Activated naive CD8-positive, alpha-beta T cell (primary cell): Measurements from ENCODE around the gene APEX1.
A peak's percentile ranks its signal among the peaks of the same experiment; 100 is the strongest.
"Not testable (repeated sequence)": the region's sequence is repeated elsewhere in the genome, so short reads cannot be mapped to it uniquely, and the experiment has no call there.

ENCODE experiments used
- H3K27ac Mint-ChIP-seq: one replicate; pipeline ENCODE4 v1.8.0; 2021; ENCODE audit warnings: mixed read lengths
- H3K27me3 Mint-ChIP-seq: one replicate; pipeline ENCODE4 v1.8.0; 2021; ENCODE audit warnings: mixed read lengths
- H3K36me3 Mint-ChIP-seq: one replicate; pipeline ENCODE4 v1.8.0; 2021; ENCODE audit warnings: mixed read lengths
- H3K4me1 Mint-ChIP-seq: one replicate; pipeline ENCODE4 v1.8.0; 2021; ENCODE audit warnings: low read depth, mixed read lengths
- H3K4me3 Mint-ChIP-seq: one replicate; pipeline ENCODE4 v1.8.0; 2021; ENCODE audit warnings: mild to moderate bottlenecking, mixed read lengths
- H3K9me3 Mint-ChIP-seq: one replicate; pipeline ENCODE4 v1.8.0; 2021; ENCODE audit warnings: low read depth, mixed read lengths

Gene APEX1

DNA sequence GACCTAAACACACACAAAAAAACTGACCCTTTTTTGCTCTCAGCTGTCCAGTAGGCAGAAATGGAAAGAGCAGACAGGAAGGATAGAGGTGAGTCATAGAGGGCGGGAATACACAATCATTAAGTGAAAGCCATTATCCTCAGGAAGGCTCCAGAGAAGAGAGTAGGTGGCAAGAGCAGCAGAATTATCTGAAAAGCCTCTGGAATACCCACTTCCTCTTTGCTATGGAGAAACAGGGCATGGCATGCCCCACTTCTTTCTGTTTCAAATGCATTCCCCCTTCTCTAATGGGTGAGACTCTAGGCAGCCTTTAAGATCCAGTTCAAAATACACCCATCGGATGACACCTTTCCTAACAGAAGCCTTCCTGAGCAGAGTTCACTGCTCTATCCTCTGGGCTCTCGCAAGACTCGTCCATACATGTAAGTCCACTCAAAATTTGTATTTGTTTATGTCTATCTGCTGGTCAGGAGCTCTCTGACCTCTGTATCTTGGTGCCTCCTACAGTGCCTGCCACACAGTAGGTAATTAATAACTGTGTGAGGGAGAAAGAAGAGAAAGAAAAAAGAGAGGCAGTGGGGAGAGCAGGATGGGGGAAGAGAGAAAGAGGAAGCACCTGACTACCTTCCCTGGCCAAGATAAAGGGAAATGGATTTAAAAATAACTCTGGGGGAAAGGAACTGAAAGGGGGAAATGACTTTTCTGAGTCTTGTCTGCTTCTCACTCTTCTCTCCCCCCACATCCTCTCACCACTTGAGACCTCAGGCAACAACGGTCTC lies 27.6 kb upstream of the APEX1 start:
- peaks cover 38% of the 10 kb centered on the region for H3K4me1 Mint-ChIP-seq
- H3K9me3 Mint-ChIP-seq, result no peaks in the 10 kb centered on the region
- no peaks in the 10 kb centered on the region for H3K27me3 Mint-ChIP-seq
- H3K27ac Mint-ChIP-seq, result peak overlapping the region; percentile 86
- H3K4me3 Mint-ChIP-seq, result peak overlapping the region; percentile 65
- H3K36me3 Mint-ChIP-seq, result no peaks in the 10 kb centered on the region

DNA sequence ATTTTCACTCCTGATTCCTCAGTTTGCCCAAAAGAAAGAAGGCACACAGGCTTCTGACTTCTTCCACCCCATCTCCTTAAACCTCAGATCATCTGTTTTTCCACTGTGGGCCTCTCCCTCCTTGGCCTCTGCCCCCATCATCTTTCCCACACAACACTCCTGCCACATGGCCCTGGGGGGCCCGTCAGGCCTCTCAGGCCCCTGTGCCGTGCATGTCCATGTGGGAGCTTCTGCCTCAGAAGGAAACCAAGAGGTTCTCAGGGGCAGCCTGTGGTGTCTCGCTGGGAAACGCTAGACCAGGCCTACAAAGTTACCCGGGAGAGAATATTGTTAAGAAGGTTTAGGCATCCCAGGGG lies 27.0 kb upstream of the APEX1 start:
- Mint-ChIP-seq H3K4me3 (peak overlapping the region; percentile 65), H3K27me3 (no peaks in the 10 kb centered on the region), H3K4me1 (peaks cover 38% of the 10 kb centered on the region), H3K9me3 (no peaks in the 10 kb centered on the region), H3K27ac (peak overlapping the region; percentile 86), H3K36me3 (no peaks in the 10 kb centered on the region)

DNA sequence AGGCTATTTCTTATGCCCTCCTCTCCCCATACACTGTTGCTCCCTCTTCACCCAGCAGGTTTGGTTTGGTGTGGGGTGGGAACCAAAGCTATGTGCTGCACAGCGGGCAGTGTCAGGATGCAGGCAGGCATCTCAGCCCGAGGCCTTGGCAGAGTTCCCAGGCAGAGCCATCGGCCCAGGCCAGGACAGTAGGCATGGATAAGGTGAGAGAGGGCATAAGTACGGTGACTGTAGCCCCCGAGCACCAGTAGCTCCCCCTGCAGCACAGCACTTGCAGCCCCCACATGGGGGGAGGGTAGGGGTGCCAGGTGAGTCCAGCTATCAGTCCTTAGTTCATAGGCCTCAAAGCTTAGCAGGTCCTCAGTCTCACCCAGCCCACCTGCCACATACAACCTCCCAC lies 26.2 kb upstream of the APEX1 start:
- H3K27me3 Mint-ChIP-seq, result no peaks in the 10 kb centered on the region
- H3K4me1 Mint-ChIP-seq, result peaks cover 38% of the 10 kb centered on the region
- peak overlapping the region; percentile 65 for H3K4me3 Mint-ChIP-seq
- H3K9me3 Mint-ChIP-seq, result no peaks in the 10 kb centered on the region
- H3K36me3 Mint-ChIP-seq, result no peaks in the 10 kb centered on the region
- H3K27ac Mint-ChIP-seq, result peak overlapping the region; percentile 86

DNA sequence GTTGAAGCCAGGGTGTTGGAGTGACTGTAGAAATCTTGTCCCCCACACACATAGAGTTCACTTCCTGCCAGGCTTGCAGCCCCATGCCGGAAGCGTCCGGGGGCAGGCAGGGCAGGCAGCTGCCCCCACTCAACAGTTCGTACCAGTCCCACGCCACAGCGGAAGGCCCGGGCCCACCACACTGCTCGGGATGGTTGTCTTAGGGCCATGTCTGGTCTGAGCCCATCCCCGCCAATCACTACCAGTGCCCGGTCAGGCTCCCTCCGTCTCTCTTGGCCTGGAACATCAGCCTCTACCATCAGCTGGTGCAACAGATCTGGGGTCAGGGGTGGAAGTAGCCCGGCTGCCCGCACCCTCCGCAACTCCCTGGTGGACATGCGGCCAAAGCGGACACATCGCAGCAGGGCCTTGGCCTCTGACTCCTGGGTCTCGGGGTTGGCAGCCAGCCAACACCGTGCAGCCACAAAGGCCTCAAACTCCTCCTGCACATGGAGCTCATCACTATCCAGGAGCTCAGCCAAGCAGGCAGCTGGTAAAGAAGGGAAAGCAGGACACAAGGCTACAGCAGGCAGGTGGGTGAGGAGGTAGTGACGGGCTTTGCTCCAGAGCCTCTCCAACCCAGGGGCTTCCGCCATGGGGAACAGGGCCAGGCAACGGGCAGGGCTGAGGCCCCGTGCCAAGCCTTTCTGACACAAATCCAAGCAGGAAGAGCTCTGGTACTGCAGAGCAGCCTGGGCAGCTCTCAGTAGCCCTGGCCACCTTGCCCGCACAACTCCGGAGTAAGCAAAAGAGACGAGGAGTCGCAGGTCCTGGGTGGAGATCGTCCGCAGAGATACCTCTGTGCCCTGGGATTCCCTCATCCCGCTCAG lies 25.0 kb upstream of the APEX1 start:
- H3K9me3 Mint-ChIP-seq, result no peaks in the 10 kb centered on the region
- H3K36me3 Mint-ChIP-seq, result no peaks in the 10 kb centered on the region
- peaks cover 38% of the 10 kb centered on the region for H3K4me1 Mint-ChIP-seq
- H3K27me3 Mint-ChIP-seq, result no peaks in the 10 kb centered on the region
- H3K27ac Mint-ChIP-seq, result peak overlapping the region; percentile 86
- H3K4me3 Mint-ChIP-seq, result peak overlapping the region; percentile 46

DNA sequence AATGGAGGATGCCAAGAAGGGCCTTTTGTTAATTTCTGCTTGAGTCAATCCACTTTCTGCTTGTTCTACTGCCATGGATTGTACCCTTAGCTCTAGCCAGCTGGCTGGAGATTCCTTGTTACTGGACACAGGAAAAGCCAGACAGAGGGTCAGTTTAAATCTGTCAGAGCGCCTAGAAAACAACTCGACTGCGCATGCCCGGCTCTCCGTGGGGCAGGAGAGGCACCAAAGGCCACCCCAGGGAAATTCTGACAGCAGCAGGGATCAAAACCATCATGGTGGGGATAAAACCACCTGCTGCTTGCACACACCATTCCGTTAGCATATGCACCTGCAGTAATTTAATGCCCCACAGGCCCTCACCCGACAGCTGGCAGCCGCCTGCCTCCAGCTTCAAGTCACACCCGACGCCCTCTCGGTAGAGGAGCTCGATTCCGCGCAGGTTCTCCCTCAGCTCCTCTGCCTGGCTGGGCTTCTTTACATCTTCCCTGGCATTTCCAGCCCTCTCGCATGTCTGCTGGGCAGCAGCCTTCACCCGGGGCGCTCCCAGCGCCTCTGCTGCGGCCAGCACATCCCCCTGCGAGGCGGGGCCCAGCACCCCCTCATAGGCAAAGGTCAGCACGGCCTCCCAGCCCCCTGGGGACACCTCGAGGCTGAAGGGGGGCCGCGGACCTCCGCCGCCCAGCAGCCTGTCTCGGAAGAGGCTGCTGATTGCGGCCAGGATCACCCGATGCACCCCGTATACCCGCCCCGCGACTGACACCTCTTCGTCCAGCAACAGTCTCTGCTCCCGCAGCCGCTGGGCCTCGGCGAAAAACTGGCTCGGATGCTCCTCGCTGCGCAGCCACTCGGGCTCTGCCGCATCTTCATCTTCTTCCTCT lies 20.1 kb upstream of the APEX1 start:
- Mint-ChIP-seq H3K27ac (no peak overlapping the region), H3K36me3 (no peaks in the 10 kb centered on the region), H3K4me3 (no peak overlapping the region), H3K27me3 (no peaks in the 10 kb centered on the region), H3K4me1 (peaks cover 10% of the 10 kb centered on the region), H3K9me3 (no peaks in the 10 kb centered on the region)

DNA sequence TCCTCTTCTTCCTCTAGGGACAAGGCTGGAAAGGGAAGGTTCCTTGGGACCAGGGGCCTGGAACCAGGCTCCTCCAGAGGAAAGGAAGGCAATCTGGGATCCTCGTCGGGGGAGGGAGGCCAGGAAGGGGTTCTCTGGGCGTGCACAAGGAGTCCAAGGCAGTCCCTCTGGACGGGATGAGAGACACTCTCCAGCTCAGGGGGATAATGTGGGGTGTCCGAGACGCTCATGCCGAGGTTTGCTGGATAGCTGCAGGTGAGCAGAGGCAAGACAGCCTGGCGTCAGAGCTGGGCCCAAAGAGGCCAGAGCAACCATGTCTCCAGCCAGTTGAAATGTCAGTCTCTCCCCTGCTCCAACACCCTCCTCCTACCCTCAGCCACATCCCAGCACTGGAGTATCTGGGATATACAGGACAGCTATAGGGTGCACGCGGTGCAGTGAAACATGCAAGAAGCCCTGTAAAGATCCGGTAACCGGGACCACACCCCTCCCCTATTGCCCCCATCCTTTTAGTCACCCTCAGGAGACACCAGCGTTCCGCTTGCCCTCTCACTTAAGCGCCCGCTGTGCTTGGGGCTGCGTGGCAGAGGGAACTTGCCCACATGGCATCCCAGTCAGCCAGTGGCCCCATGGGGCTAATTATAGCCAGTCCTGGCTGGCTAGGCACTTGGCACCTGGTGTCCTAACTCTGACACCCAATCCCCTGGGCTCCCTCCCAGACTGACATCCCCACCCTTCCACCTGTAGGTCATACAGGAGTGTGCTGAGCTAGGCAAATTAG lies 19.3 kb upstream of the APEX1 start, which contains the start of gene KLHL33:
Gene KLHL33 (minus strand): TSS at position 585 of the 781 bp plus-strand sequence. CDS start 355 bp downstream, at position 230.
- Mint-ChIP-seq H3K36me3 (no peaks in the 10 kb centered on the region), H3K27ac (no peak within 1 kb of the TSS), H3K4me1 (peaks cover 15% of the 10 kb centered on the region), H3K9me3 (no peaks in the 10 kb centered on the region), H3K4me3 (no peak within 1 kb of the TSS), H3K27me3 (no peaks in the 10 kb centered on the region)

DNA sequence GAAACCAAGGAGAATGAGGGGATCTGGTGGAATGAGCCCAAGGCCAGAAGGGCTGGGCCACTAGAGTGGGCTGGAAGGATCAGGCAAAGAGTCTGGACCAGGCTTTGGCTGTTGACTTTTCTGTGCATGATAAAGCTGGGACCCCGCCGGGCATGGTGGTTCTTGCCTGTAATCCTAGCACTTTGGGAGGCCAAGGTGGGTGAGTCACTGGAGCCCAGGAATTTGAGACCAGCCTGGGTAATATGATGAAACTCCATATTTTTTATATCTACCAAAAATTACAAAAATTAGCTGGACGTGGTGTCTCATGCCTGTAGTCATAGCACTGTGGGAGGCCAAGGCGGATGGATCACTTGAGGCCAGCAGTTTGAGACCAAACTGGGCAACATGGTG lies 18.7 kb upstream of the APEX1 start:
- H3K4me1 Mint-ChIP-seq, result peaks cover 19% of the 10 kb centered on the region
- no peaks in the 10 kb centered on the region for H3K36me3 Mint-ChIP-seq
- H3K4me3 Mint-ChIP-seq, result no peak overlapping the region
- H3K27ac Mint-ChIP-seq, result no peak overlapping the region
- no peaks in the 10 kb centered on the region for H3K9me3 Mint-ChIP-seq
- no peaks in the 10 kb centered on the region for H3K27me3 Mint-ChIP-seq

DNA sequence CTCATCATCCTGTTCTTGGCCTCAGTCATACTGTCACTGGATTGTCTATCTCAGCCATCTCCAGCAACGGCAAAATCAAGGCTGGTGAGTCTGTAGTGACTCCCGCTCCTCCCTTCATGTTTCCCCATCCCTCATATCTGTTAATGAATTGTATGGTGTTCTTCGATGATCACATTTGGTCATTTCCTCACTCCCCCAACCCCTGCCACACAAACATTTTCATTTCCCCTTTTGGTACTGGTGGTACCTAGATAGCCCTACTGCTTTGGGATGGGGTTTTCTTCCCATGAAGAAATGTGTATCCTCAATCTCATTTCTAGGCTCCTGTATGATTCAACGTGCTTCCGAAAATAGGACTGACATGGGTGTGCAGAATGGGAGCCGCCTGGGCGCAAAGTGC lies 16.4 kb upstream of the APEX1 start:
- peaks cover 4% of the 10 kb centered on the region for H3K36me3 Mint-ChIP-seq
- no peaks in the 10 kb centered on the region for H3K9me3 Mint-ChIP-seq
- H3K27me3 Mint-ChIP-seq, result no peaks in the 10 kb centered on the region
- H3K4me1 Mint-ChIP-seq, result peaks cover 29% of the 10 kb centered on the region
- no peak overlapping the region for H3K4me3 Mint-ChIP-seq
- H3K27ac Mint-ChIP-seq, result no peak overlapping the region

DNA sequence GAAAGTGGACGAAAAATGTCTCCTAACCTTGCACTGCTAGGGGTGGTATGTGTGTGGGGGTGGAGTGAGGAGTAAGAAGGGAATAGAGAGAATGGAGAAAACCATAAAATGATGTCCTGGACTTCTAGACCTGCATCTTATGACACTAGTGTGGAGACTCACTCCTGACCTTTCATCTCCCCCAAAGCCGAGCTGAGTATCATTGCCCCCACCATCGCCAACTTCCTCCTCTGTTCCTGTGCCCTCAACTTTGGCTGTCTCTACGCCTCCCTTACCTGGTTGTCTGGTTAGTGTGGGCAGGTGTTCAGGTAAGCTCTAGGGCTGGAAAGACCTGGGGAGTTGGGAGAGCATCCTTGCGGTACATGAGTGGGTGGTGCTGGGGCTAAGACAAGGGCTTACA lies 14.6 kb upstream of the APEX1 start:
- Mint-ChIP-seq H3K4me1 (peaks cover 29% of the 10 kb centered on the region), H3K36me3 (peaks cover 4% of the 10 kb centered on the region), H3K27me3 (no peaks in the 10 kb centered on the region), H3K9me3 (no peaks in the 10 kb centered on the region), H3K4me3 (peak overlapping the region; percentile 70), H3K27ac (peak overlapping the region; percentile 89)

DNA sequence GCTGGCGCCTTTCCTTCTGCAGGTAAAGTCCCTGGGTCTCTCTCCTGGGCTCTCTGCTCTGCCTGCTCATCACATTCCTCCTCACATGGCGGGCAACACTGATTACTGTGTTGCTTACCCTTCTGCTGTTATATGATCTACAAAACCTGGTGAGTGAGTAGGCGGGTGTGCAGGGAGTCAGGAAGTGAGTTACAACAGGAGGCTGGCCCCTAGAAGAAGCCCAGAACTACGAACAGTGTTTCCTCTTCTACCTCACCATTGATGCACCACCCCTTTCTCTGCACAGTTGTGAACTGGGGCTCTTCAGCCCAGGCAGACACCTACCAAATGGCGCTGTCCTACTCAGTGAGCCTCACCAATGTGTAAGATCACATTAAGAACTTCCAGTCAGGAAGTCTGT lies 14.1 kb upstream of the APEX1 start:
- Mint-ChIP-seq H3K27ac (peak overlapping the region; percentile 89), H3K4me3 (peak overlapping the region; percentile 70), H3K9me3 (no peaks in the 10 kb centered on the region), H3K36me3 (peaks cover 4% of the 10 kb centered on the region), H3K27me3 (no peaks in the 10 kb centered on the region), H3K4me1 (peaks cover 29% of the 10 kb centered on the region)

DNA sequence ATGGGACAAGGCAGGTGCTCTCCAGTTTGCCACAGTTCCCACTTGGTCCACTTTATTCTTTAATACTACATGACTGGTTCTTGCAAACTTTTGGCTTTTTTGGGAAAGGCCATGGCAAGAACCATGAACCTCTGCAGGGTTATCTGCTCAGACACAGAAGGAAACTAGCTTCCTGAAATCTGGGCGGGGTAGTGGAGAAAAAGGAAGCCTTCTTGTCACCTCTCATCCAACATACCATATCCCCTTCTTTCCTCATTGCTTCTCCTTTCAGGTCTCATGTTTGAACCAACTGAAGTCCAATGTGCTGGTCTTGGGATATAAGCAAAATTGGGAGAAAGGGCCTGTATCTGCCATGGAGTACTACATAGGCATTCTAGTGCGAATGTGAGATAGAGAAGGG lies 13.6 kb upstream of the APEX1 start:
- H3K4me1 Mint-ChIP-seq, result peaks cover 29% of the 10 kb centered on the region
- H3K36me3 Mint-ChIP-seq, result peaks cover 4% of the 10 kb centered on the region
- no peaks in the 10 kb centered on the region for H3K27me3 Mint-ChIP-seq
- peak overlapping the region; percentile 89 for H3K27ac Mint-ChIP-seq
- H3K4me3 Mint-ChIP-seq, result no peak overlapping the region
- H3K9me3 Mint-ChIP-seq, result no peaks in the 10 kb centered on the region

DNA sequence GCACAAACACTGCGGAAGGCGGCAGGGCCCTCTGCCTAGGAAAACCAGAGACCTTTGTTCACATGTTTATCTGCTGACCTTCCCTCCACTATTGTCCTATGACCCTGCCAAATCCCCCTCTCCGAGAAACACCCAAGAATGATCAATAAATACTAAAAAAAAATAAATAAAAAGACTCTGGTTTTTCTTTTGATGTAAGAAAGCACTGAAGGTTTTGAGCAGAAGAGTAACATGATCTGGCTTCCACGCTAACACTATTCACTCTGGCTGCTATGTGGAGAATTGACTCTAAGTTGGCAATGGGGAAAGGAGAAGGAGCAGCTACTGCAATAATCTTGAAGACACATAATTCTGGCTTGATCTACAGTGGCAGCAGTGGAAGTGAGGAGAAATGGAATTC lies 11.4 kb upstream of the APEX1 start:
- H3K9me3 Mint-ChIP-seq, H3K27me3 Mint-ChIP-seq, H3K27ac Mint-ChIP-seq, H3K4me3 Mint-ChIP-seq: not testable (repeated sequence)
- Mint-ChIP-seq H3K36me3 (peaks cover 15% of the 10 kb centered on the region), H3K4me1 (peaks cover 31% of the 10 kb centered on the region)

DNA sequence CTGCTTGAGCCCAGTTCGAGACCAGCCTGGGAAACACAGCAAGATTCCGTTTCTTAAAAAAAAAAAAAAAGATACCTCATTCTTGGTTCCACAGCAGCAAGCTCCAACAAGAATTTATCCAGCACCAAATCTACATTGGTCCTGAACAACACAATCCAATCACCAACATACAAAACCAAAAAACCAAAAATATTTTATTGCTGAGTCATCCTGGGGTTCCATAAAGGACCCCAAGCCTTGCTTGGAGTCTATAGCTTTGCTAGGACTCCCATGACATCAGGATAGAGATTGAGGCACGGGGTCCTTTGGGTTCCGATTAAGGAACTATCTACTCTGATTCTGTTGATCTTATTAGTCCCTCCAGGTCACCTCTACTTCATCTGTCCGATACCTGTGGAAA lies 8.1 kb upstream of the APEX1 start:
- peaks cover 21% of the 10 kb centered on the region for H3K36me3 Mint-ChIP-seq
- H3K4me1 Mint-ChIP-seq, result peaks cover 12% of the 10 kb centered on the region
- no peak overlapping the region for H3K4me3 Mint-ChIP-seq
- no peaks in the 10 kb centered on the region for H3K9me3 Mint-ChIP-seq
- no peaks in the 10 kb centered on the region for H3K27me3 Mint-ChIP-seq
- H3K27ac Mint-ChIP-seq, result peak overlapping the region; percentile 47

DNA sequence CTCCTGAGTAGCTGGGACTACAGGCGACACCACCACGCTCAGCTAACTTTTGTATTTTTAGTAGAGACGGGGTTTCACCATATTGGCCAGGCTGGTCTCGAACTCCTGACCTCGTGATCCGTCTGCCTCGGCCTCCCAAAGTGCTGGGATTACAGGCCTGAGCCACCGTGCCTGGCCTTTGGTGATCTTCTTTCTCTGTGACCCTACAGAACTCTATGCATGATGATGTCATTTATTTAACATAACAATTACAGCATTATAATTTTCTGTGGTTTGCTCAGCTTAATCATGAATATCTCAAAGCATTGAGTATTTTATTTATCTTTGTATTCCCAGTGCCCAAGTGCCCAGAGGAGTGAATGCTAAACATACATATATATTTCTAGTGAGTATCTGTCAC lies 2.2 kb upstream of the APEX1 start:
- H3K27me3 Mint-ChIP-seq, H3K9me3 Mint-ChIP-seq: not testable (repeated sequence)
- Mint-ChIP-seq H3K4me1 (peaks cover 28% of the 10 kb centered on the region), H3K36me3 (peaks cover 11% of the 10 kb centered on the region), H3K4me3 (peak overlapping the region; percentile 72), H3K27ac (peak overlapping the region; percentile 70)
